Activated CD8-positive, alpha-beta memory T cell treated with anti-CD3 and anti-CD28 coated beads for 1 hour (primary cell): ENCODE data around the gene FKBP14.

Experiments
- DNase-seq, 2 donors: peaks; one replicate each; pipeline ENCODE4 v3.0.0-alpha.2; 2020; ENCODE audit warnings: low read depth in 1 of 2; ENCODE audit errors: extremely low read depth in 1 of 2

Gene FKBP14

GRCh38 chr7:30036220-30036619, 9.7 kb upstream of the FKBP14 start:
- no peak for DNase-seq

GRCh38 chr7:30034501-30034900, 8.0 kb upstream of the FKBP14 start:
- no peak for DNase-seq

GRCh38 chr7:30032310-30033125, 6.0 kb upstream of the FKBP14 start:
- DNase-seq: no peak

- DNase-seq: no peak
These were observed 3.2 kb upstream of the FKBP14 start for GRCh38 chr7:30029696-30030095.

GRCh38 chr7:30028749-30029635, 2.5 kb upstream of the FKBP14 start:
- no peak for DNase-seq

- peak; percentile 63 to 81 for DNase-seq
These were observed 1.8 kb upstream of the FKBP14 start, which contains the start of gene PLEKHA8 for GRCh38 chr7:30028216-30028748. TSS of gene PLEKHA8 (plus strand) at chr7:30028412. CDS start at chr7:30028763, 351 bp downstream.

GRCh38 chr7:30027740-30028215, 1.3 kb upstream of the FKBP14 start:
- DNase-seq: no peak

- DNase-seq: no peak
These were observed 559 bp upstream of the FKBP14 start for GRCh38 chr7:30027065-30027456.

GRCh38 chr7:30023524-30023923, 3.0 kb downstream of the FKBP14 start:
- DNase-seq: no peak

- DNase-seq: no peak
These were observed 3.5 kb downstream of the FKBP14 start for GRCh38 chr7:30022991-30023390.

GRCh38 chr7:30020535-30020934, 6.0 kb downstream of the FKBP14 start:
- DNase-seq: no peak

GRCh38 chr7:30019960-30020359, 6.5 kb downstream of the FKBP14 start:
- no peak for DNase-seq

GRCh38 chr7:30019387-30019786, 7.1 kb downstream of the FKBP14 start:
- DNase-seq: no peak

- no peak for DNase-seq
These were observed 8.1 kb downstream of the FKBP14 start for GRCh38 chr7:30018451-30018850.

GRCh38 chr7:30012757-30013156, 13.7 kb downstream of the FKBP14 start:
- DNase-seq: no peak

GRCh38 chr7:30010021-30010420, 16.5 kb downstream of the FKBP14 start:
- DNase-seq: no peak

- no peak for DNase-seq
These were observed 21.0 kb downstream of the FKBP14 start for GRCh38 chr7:30005464-30005863.

GRCh38 chr7:30003098-30003497, 23.4 kb downstream of the FKBP14 start:
- no peak for DNase-seq

GRCh38 chr7:30001998-30002397, 24.5 kb downstream of the FKBP14 start:
- DNase-seq: no peak

GRCh38 chr7:29998489-29998888, 28.0 kb downstream of the FKBP14 start:
- no peak for DNase-seq

- no peak for DNase-seq
These were observed 30.2 kb downstream of the FKBP14 start for GRCh38 chr7:29996321-29996720.
